Body of pancreas (tissue), 4 donors: ENCODE results near the gene COQ6. TPM values are rescaled to one million over a fixed set of nuclear protein-coding genes. Genes with fewer than 3 reads are reported as not detected.
"Not testable (repeated sequence)": the region's sequence is repeated elsewhere in the genome, so short reads cannot be mapped to it uniquely, and the experiment has no call there.

Experiments
- ATAC-seq: fragments of 150-250 bp; one replicate; pipeline ENCODE4 v1.9.1; 2016
- DNase-seq, 4 donors: peaks; one replicate each; pipeline ENCODE4 v3.0.0-alpha.2; 2019
- H3K27ac ChIP-seq, 4 donors: fragments of 200-600 bp; sonication (generic); 1 replicate in 3 of 4; 2 replicates in 1 of 4; pipeline versions ENCODE4 v1.5.1 to v1.6.1; 2016 to 2019; ENCODE audit warnings: mild to moderate bottlenecking in 1 of 4, mixed read lengths in 1 of 4, moderate library complexity in 1 of 4
- H3K27me3 ChIP-seq, 2 donors: fragments of 200-600 bp; sonication (generic); one replicate each; pipeline ENCODE4 v1.6.0; 2016; ENCODE audit warnings: mild to moderate bottlenecking in 1 of 2
- H3K36me3 ChIP-seq, 2 donors: fragments of 200-600 bp; sonication (generic); replicated peaks in 1 of 2; 2 replicates each; pipeline ENCODE4 v1.5.1; 2016; ENCODE audit warnings: low read depth in 2 of 2; ENCODE audit not compliant: insufficient read depth in 1 of 2
- H3K4me1 ChIP-seq: fragments of 200-600 bp; sonication (generic); one replicate; pipeline ENCODE4 v1.6.0; 2016
- H3K4me3 ChIP-seq, 2 donors: fragments of 200-600 bp; sonication (generic); 1 replicate in 1 of 2; 2 replicates in 1 of 2; pipeline ENCODE4 v1.5.1; 2016 to 2019
- H3K9me3 ChIP-seq, 3 donors: fragments of 200-600 bp; sonication (generic); 1 replicate in 2 of 3; 2 replicates in 1 of 3; pipeline ENCODE4 v1.5.1; 2016
- CTCF ChIP-seq, 7 experiments: fragments of 450-650 bp in 4 of 7; fragments of 200-600 bp in 3 of 7; sonication (generic) in 3 of 7; IDR thresholded peaks; one replicate each; pipeline ENCODE4 v1.5.1; 2016 to 2019; ENCODE audit warnings: antibody characterized with exemption in 7 of 7
- POLR2A ChIP-seq, 3 donors: fragments of 450-650 bp; IDR thresholded peaks; one replicate each; pipeline ENCODE4 v1.6.1; 2016; ENCODE audit warnings: antibody characterized with exemption in 3 of 3, mild to moderate bottlenecking in 2 of 3
- WGBS, 2 donors: methylation state at CpG; one replicate each; pipeline ENCODE4 v1.1.5; 2017; 5-methylcytosine and 5-hydroxymethylcytosine counted together
- intact Hi-C: fragments of 100-400 bp; cut with DNase I; formaldehyde crosslinking; loops from one replicate; pipeline ENCODE4 v1.15.1; 2023
- total RNA-seq, 2 donors: library from RNA; depleted of rRNA; stranded (reverse); fragments of >200 nt; gene quantifications; one replicate each; pipeline ENCODE4 v1.1.0, GENCODE V29; 2016

The COQ6 gene
- total RNA-seq, 2 donors from 2014 or later = 9.6 to 29.3 TPM

- Histone ChIP-seq H3K9me3 (no peaks in the 10 kb centered on the region), H3K36me3 (peaks cover 0 to 1% of the 10 kb centered on the region in 2 donors)
- 65 to 69% methylated on average over 2 of the region's 2 CpGs for WGBS, 2 donors
Measured at GRCh38 chr14:73973497-73973896, 23.4 kb downstream of the COQ6 start.

DNA sequence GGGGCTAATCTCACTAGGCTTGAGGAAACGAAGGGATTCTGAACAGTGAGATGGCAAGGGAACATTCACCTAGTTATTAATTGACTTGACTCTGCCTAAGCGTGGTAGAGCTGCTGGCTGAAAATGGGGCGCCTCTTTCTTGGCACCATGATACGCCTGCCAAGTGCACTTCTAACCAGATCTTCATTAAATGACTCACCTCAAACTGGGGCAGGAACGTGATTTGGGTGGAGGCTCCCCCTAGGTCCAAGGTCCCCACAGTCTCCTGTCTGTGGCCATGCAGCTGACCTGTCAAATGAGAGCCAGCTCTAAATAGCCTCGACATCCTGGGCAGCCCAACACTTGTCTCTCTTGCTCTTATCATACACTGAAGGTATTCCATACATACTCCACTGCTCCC lies 26.0 kb downstream of the COQ6 start:
- 67 to 76% methylated on average over 5 to 6 of the region's 6 CpGs for WGBS, 2 donors
- no peak for ATAC-seq
- H3K4me3 ChIP-seq = no peak overlapping the region

More at GRCh38 chr14:73973497-73973896, 23.4 kb downstream of the COQ6 start:
- H3K4me3 ChIP-seq = no peak overlapping the region
- DNase-seq (no peak), ATAC-seq (no peak)
- TF ChIP-seq POLR2A (IDR thresholded peaks at IDR 0.05) = no peak
- TF ChIP-seq CTCF (IDR thresholded peaks at IDR 0.05) = no peak
- H3K27ac ChIP-seq = no peak overlapping the region
- no peaks in the 10 kb centered on the region for H3K4me1 ChIP-seq
- intact Hi-C loops = no loop called here
- no peaks in the 10 kb centered on the region for H3K27me3 ChIP-seq

GRCh38 chr14:73977896-73978295 lies 27.8 kb downstream of the COQ6 start:
- no peak for ATAC-seq
- intact Hi-C loops = no loop called here
- no peak for TF ChIP-seq POLR2A (IDR thresholded peaks at IDR 0.05)
- no peak for TF ChIP-seq CTCF (IDR thresholded peaks at IDR 0.05)
- WGBS, 2 donors = 58 to 59% methylated on average over 4 of the region's 4 CpGs
- DNase-seq = no peak
- Histone ChIP-seq H3K27ac (no peak overlapping the region), H3K27me3 (no peaks in the 10 kb centered on the region), H3K9me3 (no peaks in the 10 kb centered on the region), H3K36me3 (no peaks in the 10 kb centered on the region), H3K4me3 (no peak overlapping the region), H3K4me1 (no peaks in the 10 kb centered on the region)

More for the DNA sequence above, 26.0 kb downstream of the COQ6 start:
- no peak for DNase-seq
- no peak overlapping the region for H3K27ac ChIP-seq
- no peaks in the 10 kb centered on the region for H3K4me1 ChIP-seq
- no peaks in the 10 kb centered on the region for H3K9me3 ChIP-seq
- no peaks in the 10 kb centered on the region for H3K27me3 ChIP-seq
- TF ChIP-seq CTCF (IDR thresholded peaks at IDR 0.05) = no peak
- TF ChIP-seq POLR2A (IDR thresholded peaks at IDR 0.05) = no peak
- no peaks in the 10 kb centered on the region for H3K36me3 ChIP-seq
- intact Hi-C loops = no loop called here

DNA sequence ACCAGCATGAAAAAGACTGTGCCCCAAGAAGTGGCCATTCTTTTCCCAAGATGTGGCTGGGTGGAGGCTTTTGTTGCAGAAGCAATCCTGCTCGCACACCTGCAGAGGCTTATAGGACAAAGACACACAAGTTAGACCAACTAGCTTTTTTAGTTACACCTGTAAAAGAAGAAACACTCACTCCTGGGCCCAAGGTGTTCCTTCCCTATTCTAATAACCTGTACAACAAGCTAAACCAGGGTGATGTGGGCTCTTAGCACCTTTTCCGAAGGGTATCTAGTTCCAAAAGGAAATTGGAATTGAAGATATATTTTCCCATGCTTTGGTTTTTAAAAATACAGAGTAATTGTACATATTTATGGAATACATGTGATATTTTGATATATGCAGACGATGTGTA lies 38.0 kb downstream of the COQ6 start:
- H3K4me1 ChIP-seq = no peaks in the 10 kb centered on the region
- TF ChIP-seq CTCF (IDR thresholded peaks at IDR 0.05) (no peak), POLR2A (IDR thresholded peaks at IDR 0.05) (no peak)
- H3K27ac ChIP-seq = no peak overlapping the region
- WGBS, 2 donors = 68 to 76% methylated on average over 3 of the region's 3 CpGs
- intact Hi-C loops = no loop called here
- no peak overlapping the region for H3K4me3 ChIP-seq
- DNase-seq (no peak), ATAC-seq (no peak)
- no peaks in the 10 kb centered on the region for H3K27me3 ChIP-seq
- H3K9me3 ChIP-seq = no peaks in the 10 kb centered on the region
- no peaks in the 10 kb centered on the region for H3K36me3 ChIP-seq

GRCh38 chr14:73988656-73989055 lies 38.6 kb downstream of the COQ6 start:
- H3K4me3 ChIP-seq, H3K4me1 ChIP-seq, H3K27ac ChIP-seq, ATAC-seq, intact Hi-C loops, H3K9me3 ChIP-seq, H3K27me3 ChIP-seq, H3K36me3 ChIP-seq, DNase-seq: not testable (repeated sequence)
- WGBS, 2 donors = 76 to 84% methylated on average over 7 of the region's 7 CpGs
